Colon (tissue), 2 donors: ENCODE results near the gene SYNDIG1.

Experiments
- FAIRE-seq: peaks from 2 replicates; lab custom pipeline; 2012; peaks lifted over from hg19 to GRCh38; lab: Jason Lieb, UNC
- donor health status: control.
- donor health status: control.

SYNDIG1 gene

DNA sequence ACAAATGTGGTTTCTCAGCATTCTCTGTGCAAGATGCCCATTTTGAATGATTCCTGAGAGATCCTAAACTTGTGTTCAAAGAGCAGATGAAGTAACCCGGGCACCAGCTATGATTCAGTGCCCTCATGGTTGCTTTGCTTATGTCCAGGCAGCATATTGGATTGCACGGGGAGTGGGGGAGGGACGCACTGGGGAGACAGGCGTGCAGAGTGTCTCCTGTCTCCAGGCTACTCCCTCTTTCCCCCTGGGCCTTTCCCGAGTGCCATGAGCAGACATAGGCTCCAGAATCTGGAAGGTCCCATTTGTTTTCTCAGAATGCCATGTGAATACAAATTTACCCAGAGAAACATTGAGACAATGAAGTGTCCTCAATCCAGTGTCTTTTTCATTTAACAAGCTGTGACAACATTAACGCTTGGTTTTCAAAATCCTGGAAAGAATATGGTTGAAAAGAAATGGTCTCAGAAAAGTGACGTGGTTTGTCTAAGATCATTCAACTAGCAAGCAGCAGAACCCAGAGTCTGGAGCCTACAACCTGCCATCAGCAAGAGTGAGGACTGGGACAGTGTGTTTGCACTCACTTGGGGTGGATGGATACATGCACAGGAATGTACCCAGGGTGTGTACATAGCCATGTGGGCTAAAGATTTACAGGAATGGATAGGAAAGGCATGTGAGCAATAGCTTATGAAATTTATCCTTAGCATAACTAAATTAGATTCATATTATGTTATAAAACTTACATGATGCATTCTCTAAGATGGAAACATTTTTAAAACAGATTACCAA is 4.2 kb downstream of the SYNDIG1 start:
- FAIRE-seq: no peak

GRCh38 chr20:24477831-24478547 is 8.6 kb downstream of the SYNDIG1 start:
- no peak for FAIRE-seq

DNA sequence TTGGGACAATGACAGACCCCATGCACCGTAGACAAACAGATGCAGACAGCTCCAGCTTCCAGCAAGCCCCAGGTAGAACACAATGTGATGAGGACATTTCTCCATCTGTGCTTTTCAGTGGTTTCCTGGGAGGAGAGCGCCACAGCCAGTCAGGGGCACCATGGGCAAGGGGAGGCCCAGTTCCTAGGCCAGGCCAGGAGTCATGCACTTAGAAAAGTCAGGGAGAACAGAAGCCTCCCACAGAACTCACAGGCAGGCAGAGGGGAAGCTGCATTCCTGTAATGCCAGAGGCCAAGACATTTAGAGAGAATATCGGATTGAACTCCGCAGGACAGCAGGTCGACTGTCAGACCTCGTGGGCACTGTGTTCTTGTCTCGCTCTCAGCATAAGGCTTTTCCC is 9.2 kb downstream of the SYNDIG1 start:
- no peak for FAIRE-seq

GRCh38 chr20:24479106-24479505 is 9.7 kb downstream of the SYNDIG1 start:
- no peak for FAIRE-seq

DNA sequence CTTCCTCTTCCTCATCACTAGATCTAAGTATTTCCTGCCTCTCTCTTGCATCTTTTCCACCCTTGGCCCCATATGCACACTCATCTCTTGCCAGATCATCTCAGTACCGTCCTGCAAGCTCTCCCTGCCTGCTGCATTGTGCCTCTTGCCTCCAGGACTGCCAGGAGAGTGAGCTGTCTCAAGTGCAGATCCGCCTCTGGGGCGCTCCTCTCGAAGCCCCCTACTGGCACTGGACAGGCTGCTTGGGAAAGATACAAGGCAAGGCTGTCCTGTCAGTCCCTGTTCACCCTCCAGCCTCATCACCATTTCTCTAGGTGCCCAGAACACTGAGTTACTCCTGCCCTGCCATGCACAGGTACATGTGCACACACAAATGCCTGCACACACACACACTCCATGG is 10.2 kb downstream of the SYNDIG1 start:
- FAIRE-seq: no peak

DNA sequence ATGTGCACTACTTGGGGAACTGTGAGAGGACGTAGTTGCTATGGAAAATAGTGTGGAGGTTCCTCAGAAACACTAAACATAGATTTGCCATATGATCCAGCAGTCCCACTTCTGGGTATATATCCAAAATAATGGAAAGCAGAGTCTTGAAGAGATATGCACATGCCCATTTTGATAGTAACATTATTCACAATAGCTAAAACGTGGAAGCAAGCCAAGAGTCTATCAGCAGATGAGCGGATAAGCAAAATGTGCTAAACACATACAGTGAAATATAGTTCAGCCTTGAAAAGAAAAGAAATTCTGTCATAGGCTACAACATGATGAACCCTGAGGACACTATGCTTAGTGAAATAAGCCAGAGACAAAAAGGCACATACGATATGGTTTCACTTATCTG is 11.1 kb downstream of the SYNDIG1 start:
- no peak for FAIRE-seq

DNA sequence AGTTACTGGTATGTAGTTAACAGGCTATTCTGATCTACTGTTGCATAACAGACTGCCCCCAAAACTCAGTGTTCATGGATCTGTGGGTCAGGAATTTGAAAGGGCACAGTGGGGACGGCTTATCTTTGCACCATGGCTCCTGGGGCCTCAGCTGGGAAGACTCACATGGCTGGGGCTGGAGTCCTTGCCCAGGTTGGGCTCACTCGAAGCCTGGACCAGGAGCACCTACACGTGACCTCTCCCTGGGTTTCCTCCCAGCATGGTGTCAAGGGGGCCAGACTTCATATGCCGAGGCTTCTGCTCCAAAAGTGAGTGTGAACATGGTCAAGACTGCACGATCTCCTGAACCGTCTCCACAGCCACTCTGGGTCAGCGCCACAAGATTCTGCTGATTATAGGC is 11.7 kb downstream of the SYNDIG1 start:
- no peak for FAIRE-seq

DNA sequence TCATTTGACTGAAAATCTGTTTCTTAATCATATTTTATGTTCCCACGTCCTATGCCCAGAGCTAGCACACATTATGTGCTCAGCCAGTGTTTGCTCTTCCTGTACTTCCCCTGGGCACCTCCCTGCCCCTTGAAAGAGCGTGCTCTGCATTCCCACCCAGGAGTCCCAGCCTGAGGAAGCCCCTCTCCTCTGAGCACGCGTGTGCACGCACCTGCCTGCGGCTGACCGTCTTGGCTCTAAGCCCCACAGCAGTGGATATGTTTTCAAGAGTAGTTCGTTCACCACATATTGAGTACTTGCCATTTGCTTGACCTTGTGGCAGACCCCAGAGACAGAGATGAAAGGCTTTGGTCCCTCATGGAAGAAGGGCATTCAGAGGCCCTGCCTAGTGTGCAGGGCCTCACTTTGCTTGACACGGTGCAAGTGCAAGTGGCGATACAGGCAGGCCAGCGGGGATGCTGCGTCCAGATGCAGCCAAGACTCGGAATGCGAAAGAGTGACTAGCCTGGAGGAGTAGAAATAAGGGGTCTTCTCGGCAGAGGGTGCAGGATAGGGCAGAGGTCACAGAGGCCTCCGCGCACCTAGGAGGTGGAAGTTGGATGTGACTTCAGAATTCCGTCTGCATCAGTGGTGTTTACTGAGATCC is 14.1 kb downstream of the SYNDIG1 start:
- no peak for FAIRE-seq

GRCh38 chr20:24484081-24484450 is 14.6 kb downstream of the SYNDIG1 start:
- no peak for FAIRE-seq

- FAIRE-seq: no peak
Observed at GRCh38 chr20:24485981-24486380, 16.6 kb downstream of the SYNDIG1 start.

DNA sequence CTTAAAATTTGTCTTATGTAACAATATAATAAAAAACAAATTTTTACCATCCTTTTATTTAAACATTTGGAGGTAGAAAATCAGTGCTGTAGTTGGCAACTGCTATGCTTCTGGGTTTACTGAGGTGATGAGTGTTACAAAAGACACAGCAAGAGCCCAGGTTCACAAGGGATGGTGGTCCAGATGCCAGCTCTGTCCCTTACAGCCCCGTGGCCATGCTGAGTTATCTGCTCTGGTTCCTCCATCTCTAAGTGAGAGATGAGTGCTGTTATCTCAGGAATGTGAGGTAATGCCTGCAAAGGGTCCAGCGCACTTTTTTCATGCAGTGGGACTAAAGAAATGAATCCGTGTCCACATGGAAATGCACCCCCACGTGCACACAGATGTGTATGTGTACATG is 17.8 kb downstream of the SYNDIG1 start:
- FAIRE-seq: no peak

DNA sequence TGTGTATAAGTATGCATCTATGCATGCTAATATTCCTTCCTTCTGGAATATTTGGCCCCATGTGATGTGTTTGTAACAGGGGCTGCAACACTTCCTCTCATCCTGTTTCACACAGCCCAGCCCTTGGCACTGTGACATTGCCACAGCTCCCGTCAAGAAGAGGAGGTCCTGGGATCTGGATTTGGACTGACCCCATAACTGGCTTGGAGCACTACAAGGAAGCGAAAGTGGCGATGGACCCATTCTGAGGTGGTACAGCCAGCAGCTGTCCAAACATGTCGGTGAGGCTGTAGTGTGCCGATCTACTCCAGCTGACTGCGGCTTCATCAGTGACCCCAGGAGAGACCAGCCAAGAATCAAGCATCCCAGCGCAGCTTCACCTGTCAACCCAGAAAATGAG is 18.2 kb downstream of the SYNDIG1 start:
- no peak for FAIRE-seq

GRCh38 chr20:24488064-24488799 is 18.8 kb downstream of the SYNDIG1 start:
- FAIRE-seq: no peak

GRCh38 chr20:24488800-24489175 is 19.4 kb downstream of the SYNDIG1 start:
- FAIRE-seq: no peak

GRCh38 chr20:24489193-24489592 is 19.8 kb downstream of the SYNDIG1 start:
- FAIRE-seq: no peak

DNA sequence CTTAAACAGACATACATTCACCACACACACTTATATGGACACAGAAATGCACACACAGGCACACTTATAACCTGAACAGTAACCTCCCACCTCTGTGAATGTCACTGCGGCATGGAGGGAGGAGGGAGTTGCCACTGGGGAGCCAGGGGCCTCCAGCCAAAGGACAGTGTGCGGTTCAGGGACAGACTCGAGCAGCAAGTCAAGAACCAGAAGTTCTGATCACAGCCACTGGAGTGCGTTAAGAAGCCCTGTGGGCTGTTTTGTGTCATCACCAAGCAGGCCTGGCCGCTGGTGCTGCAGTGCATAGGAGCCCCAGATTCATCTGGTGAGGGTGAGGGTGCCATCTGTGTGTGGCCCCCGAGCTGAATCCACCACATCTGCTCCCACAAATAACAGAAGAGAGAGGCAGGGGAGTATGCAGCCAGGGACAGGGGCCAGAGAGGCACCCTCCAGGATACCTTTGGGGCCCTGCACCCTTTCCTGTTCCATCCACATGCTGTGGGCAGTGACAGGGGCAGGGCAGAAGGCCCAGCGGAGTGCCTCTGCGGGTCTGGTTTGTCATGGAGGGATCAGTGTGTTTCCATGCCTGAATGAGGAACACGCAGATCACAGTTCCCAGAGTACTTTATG is 20.3 kb downstream of the SYNDIG1 start:
- FAIRE-seq: no peak

- no peak for FAIRE-seq
Observed at GRCh38 chr20:24490598-24490997, 21.2 kb downstream of the SYNDIG1 start.

DNA sequence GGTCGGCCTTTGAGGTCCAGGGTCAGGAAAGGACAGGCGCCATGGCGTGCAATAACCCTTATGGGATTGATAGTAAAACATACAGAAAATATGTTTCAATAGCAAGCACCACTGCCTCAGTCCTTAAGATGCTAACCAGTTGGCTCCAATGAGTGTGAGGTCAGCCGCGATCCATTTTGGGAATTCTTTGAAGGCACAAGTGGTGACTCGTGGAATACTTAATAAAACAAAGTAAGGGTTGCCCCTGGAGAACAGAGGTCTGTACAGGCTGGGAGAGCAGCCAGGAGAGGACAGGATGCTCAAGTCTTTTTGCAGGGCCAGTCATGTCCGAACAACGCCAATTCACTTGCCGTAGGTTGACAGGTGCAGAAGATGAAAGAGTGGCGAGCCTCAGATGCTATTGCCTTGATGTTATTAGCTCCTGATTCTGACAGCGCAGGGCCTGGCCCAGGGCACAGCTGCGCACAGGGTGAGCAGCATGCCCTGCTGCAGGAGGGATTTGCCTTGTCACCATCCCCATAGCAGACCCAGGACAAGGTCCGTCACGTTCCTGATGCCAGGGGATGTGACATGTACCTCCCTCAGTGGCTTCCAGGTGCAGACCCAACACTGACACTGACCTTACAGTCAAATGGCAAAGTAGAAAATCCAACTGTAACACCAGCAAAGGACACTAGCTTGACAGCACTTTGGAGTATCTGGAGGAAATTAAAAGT is 21.8 kb downstream of the SYNDIG1 start:
- FAIRE-seq: no peak

DNA sequence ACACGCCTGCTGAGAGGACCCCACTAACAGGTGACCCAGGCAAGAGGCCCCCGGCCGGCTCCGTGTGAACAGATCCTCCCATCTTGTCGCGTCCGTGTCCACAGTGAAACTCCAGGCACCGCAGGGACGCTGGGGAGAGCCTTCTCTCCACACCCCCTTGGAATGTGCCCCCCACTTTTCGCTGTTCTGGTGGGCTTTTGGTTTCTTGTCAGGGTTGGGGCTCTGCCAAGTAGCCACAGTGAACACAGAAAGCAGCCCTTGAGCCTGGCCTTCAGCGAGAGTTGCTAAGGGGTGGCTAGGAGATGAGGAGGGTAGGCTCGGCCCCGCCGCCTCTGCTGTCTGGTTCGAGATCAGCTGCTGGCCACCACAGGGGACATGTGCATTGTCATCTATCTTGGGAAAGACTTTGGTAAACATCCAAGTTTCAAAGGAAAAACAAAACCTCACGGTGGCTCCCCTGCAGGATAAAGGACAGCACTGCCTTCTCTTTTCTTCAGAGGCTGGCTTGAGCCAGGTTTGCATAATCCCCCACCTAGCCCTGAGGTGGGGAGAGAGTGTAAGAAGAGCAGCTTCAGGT is 22.7 kb downstream of the SYNDIG1 start:
- FAIRE-seq: no peak

DNA sequence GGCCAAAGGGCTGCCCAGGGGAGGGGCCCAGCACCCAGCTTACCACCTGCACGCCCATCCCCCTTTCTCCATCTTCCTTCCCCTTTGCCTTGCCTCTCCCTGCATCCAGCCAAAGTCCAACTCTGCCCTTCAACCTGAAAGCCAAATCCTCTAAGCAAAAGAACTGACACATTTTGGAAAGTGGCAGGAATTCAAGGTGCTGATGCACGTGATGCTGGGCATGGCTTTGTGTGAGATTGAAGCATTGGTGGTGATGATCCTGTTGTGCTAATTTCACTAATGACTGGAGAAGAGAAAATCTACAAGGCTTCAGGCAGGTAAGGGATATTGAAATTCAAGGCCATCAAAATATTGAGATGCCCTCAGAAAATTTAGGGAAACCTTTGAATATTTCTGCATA is 23.3 kb downstream of the SYNDIG1 start:
- no peak for FAIRE-seq

GRCh38 chr20:24493181-24493580 is 23.8 kb downstream of the SYNDIG1 start:
- FAIRE-seq: no peak
